HCT116 (cell line): ENCODE results near the gene C1QTNF12. TPM values are rescaled to one million over a fixed set of nuclear protein-coding genes. Genes with fewer than 3 reads are reported as not detected.

ENCODE experiments used
- ATAC-seq: fragments of 200-7000 bp; cut with Tn5 transposase; 2 replicates; pipeline ENCODE4 v1.9.1; 2020; ENCODE audit warnings: mild to moderate bottlenecking, moderate library complexity
- BruUV-seq: library from RNA; stranded (reverse); fragments of 400-500 nt; replicated peaks from 2 replicates; lab custom pipeline; 2021; lab: Mats Ljungman, UMichigan
- CTCF ChIA-PET: fragments of 300-600 bp; sonication (Branson Sonifier 250); formaldehyde crosslinking; loops from one replicate; lab custom pipeline; 2021; ENCODE audit warnings: antibody characterized with exemption; lab: Charles Lee
- POLR2A ChIA-PET: fragments of 300-600, 350-600 bp; sonication (Branson Sonifier 250); formaldehyde crosslinking; loops from one replicate; lab custom pipeline; 2021; ENCODE audit warnings: antibody characterized with exemption; lab: Charles Lee
- RAD21 ChIA-PET, 2 experiments: fragments of 300-600 bp; sonication (Branson Sonifier 250); formaldehyde crosslinking; loops; one replicate each; lab custom pipeline; 2023; ENCODE audit warnings: low total read pairs in 2 of 2; ENCODE audit not compliant: uncharacterized antibody in 2 of 2, unreplicated experiment in 2 of 2, low non-redundant PET in 1 of 2; lab: Charles Lee
- DNase-seq: peaks from one replicate; pipeline ENCODE4 v3.0.0-alpha.2; 2010; ENCODE audit warnings: low read depth, low spot score
- H2AFZ ChIP-seq: fragments of 200-600 bp; shearing (Covaris generic), sonication (generic); 2 replicates; pipeline ENCODE4 v1.6.1; 2017; ENCODE audit warnings: low read depth, mixed run types, mixed read lengths, antibody characterized with exemption, low read length; ENCODE audit not compliant: poor library complexity, severe bottlenecking
- H3K27ac ChIP-seq: 2 replicates; pipeline ENCODE4 v1.5.1; 2012; ENCODE audit warnings: low read depth, low read length
- H3K27me3 ChIP-seq: fragments of 200-600 bp; sonication (generic); 2 replicates; pipeline ENCODE4 v1.6.1; 2016; ENCODE audit warnings: mixed run types, low read length, mixed read lengths; ENCODE audit not compliant: insufficient read depth
- H3K36me3 ChIP-seq, 2 experiments: fragments of 200-500 bp in 1 of 2; fragments of 200-600 bp in 1 of 2; sonication (Bioruptor generic) in 1 of 2; sonication (generic) in 1 of 2; 2 replicates each; pipeline versions ENCODE4 v1.5.1 to v1.6.1; 2014 to 2016; ENCODE audit warnings: low read length in 2 of 2, inconsistent platforms in 1 of 2, mixed read lengths in 1 of 2, mixed run types in 1 of 2; ENCODE audit not compliant: insufficient read depth in 2 of 2, control insufficient read depth in 1 of 2
- H3K4me1 ChIP-seq, 2 experiments: fragments of 200-600 bp in 1 of 2; sonication (generic) in 1 of 2; 2 replicates each; pipeline versions ENCODE4 v1.5.1 to v1.6.1; 2012 to 2017; ENCODE audit warnings: low read length in 2 of 2, inconsistent platforms in 1 of 2, mild to moderate bottlenecking in 1 of 2, mixed read lengths in 1 of 2, mixed run types in 1 of 2, moderate library complexity in 1 of 2; ENCODE audit not compliant: insufficient read depth in 2 of 2, control insufficient read depth in 1 of 2
- H3K4me2 ChIP-seq: fragments of 200-600 bp; sonication (generic); 2 replicates; pipeline ENCODE4 v1.6.1; 2017; ENCODE audit warnings: mixed run types, low read length, mixed read lengths
- H3K4me3 ChIP-seq, 2 experiments: fragments of 200-600 bp in 1 of 2; sonication (generic) in 1 of 2; replicated peaks in 1 of 2; 2 replicates each; pipeline ENCODE4 v1.5.1; 2011 to 2016; ENCODE audit warnings: low read length in 2 of 2, control low read depth in 1 of 2, low read depth in 1 of 2, mild to moderate bottlenecking in 1 of 2, mixed read lengths in 1 of 2, mixed run types in 1 of 2
- H3K79me2 ChIP-seq: fragments of 200-600 bp; sonication (generic); 2 replicates; pipeline ENCODE4 v1.6.1; 2017; ENCODE audit warnings: mild to moderate bottlenecking, mixed run types, low read length, moderate library complexity, mixed read lengths; ENCODE audit not compliant: insufficient read depth
- H3K9ac ChIP-seq: fragments of 200-600 bp; sonication (generic); 2 replicates; pipeline ENCODE4 v1.6.1; 2016; ENCODE audit warnings: low read length, mixed read lengths
- H3K9me2 ChIP-seq: fragments of 200-600 bp; sonication (generic), shearing (Covaris generic); 2 replicates; pipeline ENCODE4 v1.6.1; 2017; ENCODE audit warnings: mixed run types, mild to moderate bottlenecking, moderate library complexity; ENCODE audit not compliant: insufficient read depth
- H3K9me3 ChIP-seq, 2 experiments: fragments of 200-500 bp in 1 of 2; fragments of 200-600 bp in 1 of 2; sonication (Bioruptor generic) in 1 of 2; sonication (generic) in 1 of 2; 2 replicates each; pipeline ENCODE4 v1.6.1; 2014 to 2017; ENCODE audit warnings: low read length in 2 of 2, mixed read lengths in 2 of 2, inconsistent platforms in 1 of 2, low read depth in 1 of 2, mild to moderate bottlenecking in 1 of 2, mixed run types in 1 of 2, moderate library complexity in 1 of 2; ENCODE audit not compliant: control insufficient read depth in 1 of 2, insufficient read depth in 1 of 2
- H4K20me1 ChIP-seq: fragments of 200-600 bp; sonication (generic), shearing (Covaris generic); 2 replicates; pipeline ENCODE4 v1.6.1; 2017; ENCODE audit warnings: mixed run types, mild to moderate bottlenecking, moderate library complexity; ENCODE audit not compliant: insufficient read depth
- ATF3 ChIP-seq: IDR thresholded peaks from 2 replicates; pipeline ENCODE4 v1.6.1; 2012
- CBX3 ChIP-seq: IDR thresholded peaks from 2 replicates; pipeline ENCODE4 v1.6.1; 2012; ENCODE audit warnings: low read depth
- CEBPB ChIP-seq: IDR thresholded peaks from 2 replicates; pipeline ENCODE4 v1.6.1; 2012; ENCODE audit warnings: low read depth
- CTCF ChIP-seq, 3 experiments: fragments of 200-600 bp in 1 of 3; sonication (generic) in 1 of 3; IDR thresholded peaks in 2 of 3; conservative IDR thresholded peaks in 1 of 3; 2 replicates each; pipeline ENCODE4 v1.5.1; 2012 to 2017; ENCODE audit warnings: low read depth in 2 of 3, low read length in 2 of 3, antibody characterized with exemption in 1 of 3, borderline replicate concordance in 1 of 3, control low read depth in 1 of 3, mild to moderate bottlenecking in 1 of 3, mixed read lengths in 1 of 3, mixed run types in 1 of 3, moderate library complexity in 1 of 3; ENCODE audit not compliant: insufficient read depth in 1 of 3
- EGR1 ChIP-seq: IDR thresholded peaks from 2 replicates; pipeline ENCODE4 v1.6.1; 2012; ENCODE audit warnings: low read depth
- ELF1 ChIP-seq: IDR thresholded peaks from 2 replicates; pipeline ENCODE4 v1.6.1; 2012; ENCODE audit warnings: low read depth, borderline replicate concordance
- EZH2 ChIP-seq: fragments of 200-600 bp; sonication (generic); IDR thresholded peaks from 2 replicates; pipeline ENCODE4 v1.6.1; 2017; ENCODE audit warnings: antibody characterized with exemption, mixed run types
- JUND ChIP-seq: IDR thresholded peaks from 2 replicates; pipeline ENCODE4 v1.6.1; 2012
- MAX ChIP-seq: IDR thresholded peaks from 2 replicates; pipeline ENCODE4 v1.6.1; 2012
- POLR2A ChIP-seq: IDR thresholded peaks from 2 replicates; pipeline ENCODE4 v1.7.0; 2011; ENCODE audit warnings: borderline replicate concordance; ENCODE audit not compliant: insufficient read depth, insufficient read length; ENCODE audit errors: extremely low read depth
- REST ChIP-seq: IDR thresholded peaks from 2 replicates; pipeline ENCODE4 v1.6.1; 2012; ENCODE audit warnings: low read depth
- SRF ChIP-seq: IDR thresholded peaks from 2 replicates; pipeline ENCODE4 v1.6.1; 2012; ENCODE audit warnings: low read depth
- YY1 ChIP-seq: IDR thresholded peaks from 2 replicates; pipeline ENCODE4 v1.6.1; 2011; ENCODE audit warnings: low read length, low read depth, moderate library complexity, mild to moderate bottlenecking; ENCODE audit not compliant: insufficient replicate concordance; ENCODE audit errors: extremely low read depth
- ZBTB33 ChIP-seq: IDR thresholded peaks from 2 replicates; pipeline ENCODE4 v1.6.1; 2011; ENCODE audit warnings: mild to moderate bottlenecking, low read length, moderate library complexity; ENCODE audit not compliant: insufficient replicate concordance; ENCODE audit errors: extremely low read depth
- intact Hi-C: fragments of 100-400 bp; cut with micrococcal nuclease; formaldehyde crosslinking; loops from 2 replicates; pipeline ENCODE4 v1.10.0; 2022
- total RNA-seq: library from RNA; stranded (reverse); gene quantifications from one replicate; pipeline ENCODE4 v1.2.1, GENCODE V29; 2021; ENCODE audit not compliant: unreplicated experiment

C1QTNF12 gene
- total RNA-seq, 1 experiment from 2014 or later = 6.9 TPM

- H3K4me1 ChIP-seq = peaks cover 0 to 3% of the 10 kb centered on the region in 2 experiments; a peak in 1 of 4 replicates
- TF ChIP-seq CEBPB (no peak), REST (no peak), JUND (no peak), POLR2A (no peak), EZH2 (no peak), YY1 (no peak), SRF (no peak), MAX (no peak), CTCF (IDR thresholded peaks at IDR 0.05 in 2 of 3, conservative IDR thresholded peaks at IDR 0.05 in 1 of 3; ENCODE audit: borderline replicate concordance in 1 of 3, insufficient read depth in 1 of 3, low read depth in 2 of 3, low read length in 2 of 3) (no peak), EGR1 (no peak), ELF1 (no peak), CBX3 (no peak), ATF3 (no peak), ZBTB33 (no peak)
- no peak overlapping the region for H3K27ac ChIP-seq
- intact Hi-C loops = no loop called here
- H3K27me3 ChIP-seq = no peaks in the 10 kb centered on the region
- DNase-seq = no peak
- H2AFZ ChIP-seq = no peak overlapping the region
- no peak overlapping the region for H3K9ac ChIP-seq
- ATAC-seq = no peak
- ChIA-PET CTCF (no interaction called here), RAD21 (no interaction called here), POLR2A (no interaction called here)
- H3K4me2 ChIP-seq = no peak overlapping the region
- no peaks in the 10 kb centered on the region for H4K20me1 ChIP-seq
- H3K9me2 ChIP-seq = no peaks in the 10 kb centered on the region
- no peaks in the 10 kb centered on the region for H3K9me3 ChIP-seq
- no peak overlapping the region for H3K4me3 ChIP-seq
- peaks cover 32 to 53% of the 10 kb centered on the region in 2 experiments; a peak in 3 of 4 replicates for H3K36me3 ChIP-seq
- H3K79me2 ChIP-seq = peaks cover 21% of the 10 kb centered on the region
- no TSS peak for BruUV-seq
These were observed 13.6 kb upstream of the C1QTNF12 start for GRCh38 chr1:1259951-1260600.
